NCI-H1105 (cell line): ENCODE results near the gene DDA1.
"Not testable (repeated sequence)": the region's sequence is repeated elsewhere in the genome, so short reads cannot be mapped to it uniquely, and the experiment has no call there.

Experiments
- DNase-seq: peaks from one replicate; lab custom pipeline; 2025; lab: John Stamatoyannopoulos, UW

Gene DDA1

GRCh38 chr19:17347877-17348276 is 38.5 kb downstream of the DDA1 start:
- DNase-seq = no peak

DNA sequence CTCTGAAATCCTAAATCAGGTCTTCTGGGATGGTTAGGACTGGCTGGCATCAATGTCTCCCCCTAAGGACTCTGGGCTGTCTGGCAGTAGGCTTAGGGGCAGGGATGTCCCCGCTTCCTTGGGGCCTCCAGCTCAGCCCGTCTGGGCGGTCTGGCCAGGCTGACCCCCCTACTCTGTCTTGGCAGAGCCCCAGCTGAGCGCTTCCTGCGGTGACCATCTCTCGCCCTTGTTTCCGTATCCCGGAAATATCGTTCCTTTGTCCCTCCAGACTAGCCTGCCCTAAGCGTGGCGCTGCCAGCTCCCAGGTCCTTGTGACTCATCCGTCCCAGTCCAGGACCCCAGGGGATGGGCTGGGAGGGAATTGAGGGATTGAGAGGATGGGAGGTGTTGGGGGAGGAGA is 39.3 kb downstream of the DDA1 start:
- no peak for DNase-seq

DNA sequence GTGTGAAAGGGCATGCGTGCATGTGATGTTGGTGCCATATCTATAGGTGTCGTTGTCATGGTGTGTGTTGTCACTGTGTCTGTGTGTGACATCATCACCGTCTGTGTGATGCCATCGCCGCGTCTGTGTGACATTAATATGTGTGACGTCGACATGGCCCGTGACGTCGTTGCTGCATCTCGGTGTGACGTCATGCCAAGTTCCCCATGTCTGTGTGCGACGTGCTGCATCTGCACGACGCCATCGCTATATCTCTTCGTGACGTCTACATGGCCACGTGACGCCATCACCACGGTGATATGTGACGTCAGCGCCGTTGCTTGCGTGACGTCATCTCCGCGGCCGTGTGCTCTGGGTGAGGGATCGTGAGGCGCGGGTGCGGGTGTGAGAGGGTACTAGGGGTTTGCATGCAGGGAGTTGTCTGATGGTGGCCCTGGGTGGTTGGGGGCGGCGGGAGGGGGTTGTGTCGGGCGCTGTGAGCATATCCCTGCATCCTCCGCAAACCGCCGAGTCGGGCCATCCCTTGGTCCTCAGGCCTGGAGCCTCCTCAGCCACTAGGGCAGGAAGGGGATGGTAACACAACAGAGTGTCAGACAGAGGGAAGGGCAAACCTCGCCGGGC is 42.6 kb downstream of the DDA1 start:
- no peak for DNase-seq

DNA sequence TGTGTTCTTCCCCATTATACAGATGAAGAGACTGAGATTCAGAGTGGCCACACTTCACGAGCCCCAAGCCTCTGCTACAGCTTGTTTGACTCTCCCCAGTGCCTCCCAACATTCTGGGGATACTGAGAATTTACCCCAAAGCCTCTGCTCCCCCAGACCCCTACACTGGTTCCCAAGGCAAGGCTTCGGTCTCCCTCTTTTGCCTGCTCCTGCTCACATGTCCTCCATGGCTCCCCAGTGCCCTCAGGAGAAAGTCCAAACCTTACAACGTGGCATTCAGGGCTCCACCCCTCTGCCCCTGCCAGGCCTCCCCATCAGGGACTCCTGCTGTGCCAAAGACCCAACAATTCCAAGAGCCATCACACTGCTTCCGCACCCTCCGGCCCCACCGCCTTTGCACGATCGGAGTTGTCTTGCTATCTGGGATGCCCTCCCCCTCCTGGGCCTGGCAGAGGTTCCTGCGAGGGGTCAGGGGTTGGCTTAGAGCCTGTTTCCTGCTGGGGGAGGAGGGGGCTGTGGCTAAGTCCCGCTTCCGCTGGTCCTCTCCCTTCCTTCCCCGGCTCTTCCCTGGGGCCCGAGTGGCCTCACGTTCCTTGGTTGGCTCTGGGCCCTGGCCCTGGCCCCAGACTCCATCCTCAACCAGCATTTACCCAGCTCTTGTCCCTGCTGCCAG is 43.4 kb downstream of the DDA1 start:
- no peak for DNase-seq

DNA sequence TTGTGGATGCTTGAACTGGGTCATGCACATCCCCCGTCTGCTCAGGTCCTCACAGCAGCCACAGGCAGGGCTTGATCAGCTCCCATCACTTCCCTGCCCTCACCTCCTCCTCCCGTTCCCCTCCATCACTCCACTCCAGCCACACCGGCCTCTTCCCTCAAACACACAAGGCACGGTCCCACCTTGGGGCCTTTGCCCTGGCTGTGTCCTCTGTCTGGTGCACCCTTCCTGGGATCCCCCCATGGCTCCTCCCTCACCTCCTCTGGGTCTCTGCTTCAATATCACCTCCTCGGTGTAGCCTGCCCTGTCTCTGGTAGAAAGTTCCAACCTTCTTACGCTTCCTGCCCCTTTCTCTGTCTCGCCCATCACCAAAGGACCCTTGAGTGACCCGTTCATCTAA is 44.0 kb downstream of the DDA1 start:
- no peak for DNase-seq

DNA sequence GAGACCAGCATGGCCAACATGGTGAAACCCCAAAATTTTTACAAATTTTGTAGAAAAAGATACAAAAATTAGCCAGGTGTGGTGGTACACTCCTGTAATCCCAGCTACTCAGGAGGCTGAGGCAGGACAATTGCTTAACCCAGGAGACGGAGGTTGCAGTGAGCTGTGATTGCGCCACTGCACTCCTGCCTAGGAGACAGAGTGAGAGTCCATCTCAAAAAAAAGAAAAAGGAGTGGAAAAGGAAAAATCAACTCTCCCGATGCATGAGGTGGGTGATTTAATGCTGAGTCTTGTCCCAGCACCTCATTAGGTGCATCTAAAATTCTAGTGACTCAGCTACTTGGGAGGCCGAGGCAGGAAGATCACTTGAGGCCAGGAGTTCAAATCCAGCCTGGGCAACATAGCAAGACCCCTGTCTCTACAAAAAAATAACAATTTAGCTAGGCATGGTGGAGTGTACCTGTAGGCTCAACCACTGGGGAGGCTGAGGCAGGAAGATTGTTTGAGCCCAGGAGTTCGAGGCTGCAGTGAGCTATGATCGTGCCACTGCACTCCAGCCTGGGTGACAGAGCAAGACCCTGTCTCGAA is 47.8 kb downstream of the DDA1 start:
- DNase-seq = no peak

- DNase-seq = no peak
Measured at GRCh38 chr19:17357724-17358123, 48.4 kb downstream of the DDA1 start.

DNA sequence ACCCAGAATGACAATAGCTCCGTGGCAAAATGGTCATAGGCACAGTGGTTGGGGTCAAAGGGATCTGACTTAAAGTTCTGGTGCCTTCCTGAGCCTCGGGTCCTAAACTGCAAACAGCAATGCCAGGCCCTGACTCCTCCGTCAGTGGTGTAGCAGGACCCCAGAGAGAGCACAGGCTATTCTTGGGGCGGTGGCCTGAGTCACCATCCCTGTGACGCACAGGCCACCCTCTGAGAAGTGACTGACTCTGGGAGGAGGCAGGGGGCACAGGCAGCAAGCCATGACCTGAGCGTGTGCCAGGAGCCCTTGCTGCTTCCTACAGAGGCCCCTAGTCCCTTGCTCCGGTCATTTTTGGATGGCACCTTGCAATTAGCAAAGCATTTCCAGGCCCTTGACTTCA is 49.0 kb downstream of the DDA1 start:
- DNase-seq = no peak

DNA sequence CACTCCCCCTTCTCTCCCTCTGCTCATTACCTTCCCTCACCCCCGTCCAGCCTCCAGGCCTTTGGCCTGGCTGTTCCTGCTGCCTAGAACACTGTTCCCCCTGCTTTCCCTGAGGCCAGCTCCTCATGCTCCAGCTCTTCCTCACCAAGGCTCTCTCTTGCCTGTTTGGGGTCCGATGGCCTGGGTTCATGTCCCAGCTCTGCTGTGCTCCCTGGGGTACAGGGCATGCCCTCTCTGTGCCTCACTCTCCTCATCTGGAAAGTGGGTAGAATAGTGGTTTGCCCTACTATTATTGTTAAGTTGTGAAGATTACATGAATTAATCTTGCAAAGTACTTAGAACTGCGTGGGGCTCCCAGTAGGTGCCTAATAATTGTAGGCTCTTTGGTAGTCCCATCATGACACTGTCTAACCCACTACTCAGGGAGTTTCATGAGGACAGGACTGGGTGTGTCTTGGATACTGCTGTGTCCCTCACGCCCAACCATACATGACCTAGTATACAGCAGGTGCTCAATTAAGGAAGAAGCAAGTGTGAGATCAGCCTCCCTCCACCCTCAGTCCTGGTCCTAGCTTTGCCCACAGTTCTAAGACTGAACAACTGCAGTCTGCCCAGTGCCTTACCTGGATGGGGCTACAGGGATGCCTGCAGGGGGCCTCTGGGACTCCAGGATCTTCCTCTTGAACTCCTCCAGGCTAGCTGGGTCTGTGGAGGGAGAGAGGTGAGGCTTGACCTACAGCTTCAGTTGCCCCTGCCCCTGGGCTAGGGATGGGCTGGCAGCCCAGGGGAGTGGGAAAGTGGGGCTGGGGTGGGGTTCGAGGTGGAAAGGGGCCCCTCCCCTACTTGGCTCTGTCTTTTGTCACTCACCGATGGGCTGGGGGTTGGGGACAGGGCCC is 50.8 kb downstream of the DDA1 start:
- no peak for DNase-seq

- not testable (repeated sequence) for DNase-seq
Measured at GRCh38 chr19:17363852-17364605, 54.7 kb downstream of the DDA1 start.

GRCh38 chr19:17365361-17365760 is 56.0 kb downstream of the DDA1 start:
- no peak for DNase-seq

GRCh38 chr19:17370026-17370587 is 60.7 kb downstream of the DDA1 start:
- DNase-seq = no peak
